Activated CD8-positive, alpha-beta T cell treated with anti-CD3 and anti-CD28 coated beads for 36 hours (primary cell): ENCODE measurements around the gene EFCAB7. TPM values are rescaled to one million over a fixed set of nuclear protein-coding genes. Genes with fewer than 3 reads are reported as not detected.

Experiments
- ATAC-seq: fragments of 200-7000 bp; cut with Tn5 transposase; one replicate; pipeline ENCODE4 v1.10.0; 2021; ENCODE audit warnings: mild to moderate bottlenecking, moderate library complexity
- CTCF ChIA-PET: fragments of 350-600 bp; sonication (Branson Sonifier 250); formaldehyde crosslinking; loops from one replicate; lab custom pipeline; 2021; ENCODE audit warnings: antibody characterized with exemption; lab: Charles Lee
- POLR2A ChIA-PET: fragments of 350-600 bp; sonication (Branson Sonifier 250); formaldehyde crosslinking; loops from one replicate; lab custom pipeline; 2021; ENCODE audit warnings: antibody characterized with exemption; lab: Charles Lee
- DNase-seq: peaks from one replicate; pipeline ENCODE4 v3.0.0-alpha.2; 2020
- H3K27ac Mint-ChIP-seq: one replicate; pipeline ENCODE4 v1.8.0; 2021; ENCODE audit warnings: mild to moderate bottlenecking, mixed read lengths
- H3K27me3 Mint-ChIP-seq: one replicate; pipeline ENCODE4 v1.8.0; 2021; ENCODE audit warnings: mixed read lengths
- H3K36me3 Mint-ChIP-seq: one replicate; pipeline ENCODE4 v1.8.0; 2021; ENCODE audit warnings: low read depth, mixed read lengths
- H3K4me1 Mint-ChIP-seq: one replicate; pipeline ENCODE4 v1.8.0; 2021; ENCODE audit warnings: low read depth, mixed read lengths
- H3K4me3 Mint-ChIP-seq: one replicate; pipeline ENCODE4 v1.8.0; 2021; ENCODE audit warnings: mild to moderate bottlenecking, moderate library complexity, mixed read lengths
- H3K9me3 Mint-ChIP-seq: one replicate; pipeline ENCODE4 v1.8.0; 2021; ENCODE audit warnings: mixed read lengths
- CTCF ChIP-seq: fragments of 200-600 bp; IDR thresholded peaks from one replicate; pipeline ENCODE4 v1.8.0; 2022; ENCODE audit warnings: antibody characterized with exemption, mild to moderate bottlenecking
- intact Hi-C: fragments of 100-400 bp; cut with micrococcal nuclease; formaldehyde crosslinking; loops from one replicate; pipeline ENCODE4 v1.10.0; 2022
- total RNA-seq, 2 experiments: library from RNA; stranded (reverse); gene quantifications; one replicate each; pipeline ENCODE4 v1.2.3, GENCODE V29; 2021

Gene EFCAB7
- total RNA-seq, 2 experiments from 2014 or later = 6.1 to 6.8 TPM

DNA sequence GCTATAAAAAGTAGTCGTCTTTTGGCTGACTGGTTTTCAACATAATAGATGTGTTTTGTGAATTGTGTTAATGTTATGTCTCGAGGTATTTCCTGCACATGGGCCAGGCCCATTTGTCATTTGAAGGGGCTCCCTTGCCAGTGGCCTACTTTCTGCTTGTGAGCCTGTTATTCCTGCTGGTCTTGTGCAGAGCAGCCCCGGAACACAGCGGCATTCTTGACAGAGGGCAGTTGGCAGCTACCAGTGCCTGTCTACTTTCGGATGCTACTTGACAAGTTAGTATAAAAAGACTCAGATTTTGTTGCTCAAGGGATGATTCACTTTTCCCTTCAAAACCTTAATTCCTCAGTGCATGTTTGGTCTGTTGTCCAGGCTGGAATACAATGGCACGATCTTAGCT lies 98.4 kb downstream of the EFCAB7 start:
- H3K4me3 Mint-ChIP-seq = no peak overlapping the region
- H3K27me3 Mint-ChIP-seq = no peaks in the 10 kb centered on the region
- ATAC-seq = no peak
- H3K9me3 Mint-ChIP-seq = no peaks in the 10 kb centered on the region
- intact Hi-C loops = no loop called here
- no peak for DNase-seq
- no peak for TF ChIP-seq CTCF
- no peaks in the 10 kb centered on the region for H3K36me3 Mint-ChIP-seq
- POLR2A ChIA-PET = no interaction called here
- peaks cover 8% of the 10 kb centered on the region for H3K4me1 Mint-ChIP-seq
- H3K27ac Mint-ChIP-seq = no peak overlapping the region
- CTCF ChIA-PET = interaction anchor here (1.5 kb wide), 1 partner anchor 625 kb away, joined by 7 read pairs; no protein-coding TSS in a partner anchor

Other genes with a start within 250 kb of the EFCAB7 start
- not detected for gene FOXD3, start 201.0 kb upstream of the EFCAB7 start, total RNA-seq
- 10 to 100 TPM; 15.1 to 17.7 TPM for gene ALG6, start 155.9 kb upstream of the EFCAB7 start, total RNA-seq
- 10 to 100 TPM; 76.6 to 86.6 TPM for gene ITGB3BP, start 300 bp upstream of the EFCAB7 start, total RNA-seq
- 10 to 100 TPM; 47.4 to 48.9 TPM for gene PGM1, start 69.9 kb downstream of the EFCAB7 start, total RNA-seq